Activated CD8-positive, alpha-beta memory T cell treated with anti-CD3 and anti-CD28 coated beads for 36 hours (primary cell): ENCODE data around the gene AKAP6. TPM values are rescaled to one million over a fixed set of nuclear protein-coding genes. Genes with fewer than 3 reads are reported as not detected.
"Not testable (repeated sequence)": the region's sequence is repeated elsewhere in the genome, so short reads cannot be mapped to it uniquely, and the experiment has no call there.

Source experiments
- CTCF ChIA-PET: fragments of 350-600 bp; sonication (Branson Sonifier 250); formaldehyde crosslinking; loops from one replicate; lab custom pipeline; 2021; ENCODE audit warnings: antibody characterized with exemption; lab: Charles Lee
- POLR2A ChIA-PET: fragments of 350-600 bp; sonication (Branson Sonifier 250); formaldehyde crosslinking; loops from one replicate; lab custom pipeline; 2021; ENCODE audit warnings: antibody characterized with exemption; lab: Charles Lee
- total RNA-seq, 2 experiments: library from RNA; stranded (reverse); gene quantifications; one replicate each; pipeline ENCODE4 v1.2.3, GENCODE V29; 2021

AKAP6 gene
- total RNA-seq, 2 experiments from 2014 or later, result 0.65 to 1.3 TPM

DNA sequence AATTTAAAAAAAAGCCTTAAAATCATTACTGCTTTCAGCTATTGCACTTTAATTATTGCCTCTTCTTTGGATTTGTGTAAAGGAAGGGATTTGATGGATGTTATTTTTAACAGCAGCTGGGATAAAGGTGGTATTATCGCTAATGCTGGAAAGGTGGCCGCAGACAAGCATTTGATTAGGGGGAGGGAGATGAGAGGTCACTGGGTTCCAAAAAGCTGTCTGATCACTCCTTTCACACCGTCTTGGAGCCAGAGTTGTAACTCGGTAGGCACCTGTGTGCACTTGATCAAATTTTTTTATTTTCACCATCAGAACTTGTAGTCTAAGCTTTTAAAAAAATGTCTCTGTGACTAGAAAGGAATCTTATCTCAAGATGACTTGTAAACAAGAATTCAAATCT lies 99.8 kb downstream of the AKAP6 start:
- ChIA-PET POLR2A (no interaction called here), CTCF (no interaction called here)

DNA sequence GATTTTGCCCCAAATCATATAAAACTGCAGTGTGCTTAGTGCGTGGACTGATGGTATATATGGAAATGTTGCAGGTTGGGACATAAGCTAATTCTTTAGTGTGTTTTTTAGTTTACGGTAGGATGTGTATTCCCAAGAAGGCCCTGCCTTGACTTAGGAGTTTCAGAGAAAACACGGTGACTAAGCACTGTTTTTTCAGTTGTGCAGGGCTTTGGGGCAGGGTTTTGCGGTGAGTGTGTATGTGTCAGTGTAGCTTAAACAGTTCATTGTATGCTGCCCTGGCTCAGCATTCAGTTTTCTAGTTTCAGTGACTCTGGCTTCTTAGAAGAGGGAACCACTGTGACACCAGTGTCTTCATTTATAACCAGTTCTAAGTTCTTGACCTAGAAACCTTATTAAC lies 101.2 kb downstream of the AKAP6 start:
- CTCF ChIA-PET, result no interaction called here

DNA sequence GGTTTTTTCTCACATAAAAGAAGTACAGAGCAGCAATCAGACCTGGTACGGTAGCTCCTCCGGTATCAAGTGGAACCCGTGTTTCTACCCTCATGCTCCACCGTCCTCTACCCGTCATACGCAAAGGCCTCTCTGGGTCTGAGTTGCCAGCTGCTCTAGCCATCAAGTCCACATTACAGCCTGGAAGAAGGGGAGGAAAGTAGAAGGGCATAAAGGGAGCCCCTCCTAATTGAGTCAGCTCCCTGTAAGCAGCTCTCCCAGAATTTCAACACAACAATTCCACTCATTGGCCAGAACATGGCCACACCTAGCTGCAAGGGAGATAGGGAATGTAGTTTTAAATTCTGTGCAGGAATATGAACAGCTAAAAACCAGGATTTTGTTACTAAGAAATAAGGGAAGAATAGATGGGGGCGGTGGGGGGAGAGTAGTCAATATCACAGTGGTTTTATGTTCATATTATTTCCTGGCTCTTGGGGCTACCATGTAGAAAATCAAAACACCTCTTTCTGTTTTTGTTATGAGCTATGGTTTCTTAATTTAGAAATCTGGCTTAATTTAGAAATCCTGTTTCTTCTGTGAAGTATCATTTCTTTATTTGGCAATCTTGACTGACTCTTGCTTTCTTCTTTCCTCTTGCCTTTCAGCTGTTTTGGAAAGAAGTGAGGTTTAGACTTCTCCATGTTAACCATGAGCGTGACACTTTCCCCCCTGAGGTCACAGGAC lies 103.9 kb downstream of the AKAP6 start:
- POLR2A ChIA-PET, result no interaction called here
- CTCF ChIA-PET, result no interaction called here

More for the DNA sequence above, 101.2 kb downstream of the AKAP6 start:
- POLR2A ChIA-PET, result no interaction called here

DNA sequence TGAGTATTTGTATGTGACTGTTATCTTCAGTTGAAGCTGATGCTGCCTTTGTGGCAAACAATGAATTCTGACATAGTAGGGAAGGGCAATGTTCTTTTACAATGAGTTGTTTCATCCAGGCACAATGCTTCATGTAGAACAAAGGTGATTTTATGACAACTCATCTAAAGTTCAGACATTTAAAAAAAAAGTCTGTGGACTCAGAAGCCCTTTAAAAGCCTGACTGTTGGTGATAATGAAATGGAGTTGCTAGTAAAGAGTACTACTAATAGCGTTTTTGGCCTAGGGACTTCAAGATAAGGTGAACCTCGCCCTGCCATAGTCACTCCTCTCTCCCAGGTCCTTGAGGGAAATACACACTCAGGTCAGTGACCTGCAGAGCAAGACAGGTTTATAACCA lies 105.1 kb downstream of the AKAP6 start:
- CTCF ChIA-PET, result no interaction called here
- POLR2A ChIA-PET, result no interaction called here

DNA sequence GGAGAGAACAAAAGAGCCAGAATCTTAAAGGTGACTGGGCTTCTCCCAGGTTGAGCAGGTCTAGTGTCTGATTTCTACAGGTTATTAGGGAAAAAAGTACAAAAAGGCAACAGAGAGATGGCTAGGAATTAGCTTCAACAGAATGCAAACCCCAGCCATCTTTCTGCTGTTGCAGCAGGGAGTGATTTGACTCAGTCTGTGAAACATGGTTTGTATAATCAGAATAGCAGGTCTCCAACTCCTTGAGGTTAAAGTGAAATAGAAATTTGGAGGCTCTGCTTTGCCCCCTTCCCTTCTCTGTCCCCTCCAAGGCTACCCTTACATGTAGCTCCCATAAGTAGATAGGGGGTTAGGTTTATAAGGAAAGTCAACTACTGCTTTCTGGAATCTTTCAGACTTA lies 105.8 kb downstream of the AKAP6 start:
- ChIA-PET CTCF (no interaction called here), POLR2A (no interaction called here)

DNA sequence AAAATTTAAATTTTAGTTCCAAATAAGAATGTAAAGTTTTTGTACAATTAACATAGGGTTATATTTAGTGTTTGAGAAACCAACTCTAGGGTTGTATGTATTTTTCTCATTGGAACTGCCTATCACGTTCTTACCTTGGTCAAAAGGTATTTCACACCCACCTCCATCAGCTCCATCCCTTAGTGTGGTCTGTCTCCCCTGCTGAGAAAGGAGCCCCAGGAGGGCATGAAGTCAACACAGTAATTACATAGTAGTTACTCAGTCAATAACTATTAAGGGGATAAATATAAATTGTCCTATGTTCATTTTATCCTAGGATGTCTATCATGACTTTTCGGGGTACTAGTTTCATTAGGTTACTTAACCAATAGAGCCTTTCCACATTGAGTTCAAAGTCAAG lies 106.3 kb downstream of the AKAP6 start:
- ChIA-PET POLR2A (no interaction called here), CTCF (no interaction called here)

DNA sequence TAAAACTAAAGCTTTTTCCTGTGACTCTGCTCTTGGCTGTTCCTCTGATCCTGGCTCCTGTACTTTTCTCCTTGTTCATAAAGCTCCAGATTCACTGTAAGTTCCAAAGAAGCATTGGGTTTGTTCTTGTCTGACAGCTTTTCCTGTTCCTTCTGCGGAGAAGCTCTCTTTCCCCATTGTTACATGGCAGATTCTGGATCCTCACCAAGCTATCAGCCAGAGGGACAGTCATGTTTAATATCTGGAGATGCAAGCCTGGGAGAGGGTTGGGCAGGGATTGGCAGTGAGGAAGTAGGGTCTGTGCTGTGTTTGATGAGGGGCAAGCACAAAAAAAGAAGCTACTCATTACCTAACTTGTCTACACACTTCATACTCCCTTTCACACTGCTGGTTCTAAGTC lies 107.9 kb downstream of the AKAP6 start:
- ChIA-PET CTCF (no interaction called here), POLR2A (no interaction called here)

DNA sequence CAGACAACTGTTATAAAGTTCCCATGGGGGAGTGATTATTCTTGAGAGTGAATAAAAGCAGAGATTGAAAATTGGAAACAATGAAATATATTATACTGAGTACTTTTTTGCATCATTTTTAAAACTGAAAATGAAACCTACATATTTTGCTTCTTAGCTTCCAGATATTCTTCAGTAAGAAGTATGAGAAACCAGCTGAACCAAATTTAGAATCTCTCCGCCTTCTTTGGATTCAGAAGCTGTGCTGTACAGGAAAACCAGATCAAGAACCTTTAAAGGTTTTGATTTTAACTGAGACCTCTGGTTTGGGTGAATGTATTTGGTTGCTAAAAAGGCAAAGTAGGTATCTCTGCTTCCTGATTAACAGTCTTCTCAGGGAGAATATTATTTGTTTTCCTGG lies 109.4 kb downstream of the AKAP6 start:
- ChIA-PET CTCF (no interaction called here), POLR2A (no interaction called here)

DNA sequence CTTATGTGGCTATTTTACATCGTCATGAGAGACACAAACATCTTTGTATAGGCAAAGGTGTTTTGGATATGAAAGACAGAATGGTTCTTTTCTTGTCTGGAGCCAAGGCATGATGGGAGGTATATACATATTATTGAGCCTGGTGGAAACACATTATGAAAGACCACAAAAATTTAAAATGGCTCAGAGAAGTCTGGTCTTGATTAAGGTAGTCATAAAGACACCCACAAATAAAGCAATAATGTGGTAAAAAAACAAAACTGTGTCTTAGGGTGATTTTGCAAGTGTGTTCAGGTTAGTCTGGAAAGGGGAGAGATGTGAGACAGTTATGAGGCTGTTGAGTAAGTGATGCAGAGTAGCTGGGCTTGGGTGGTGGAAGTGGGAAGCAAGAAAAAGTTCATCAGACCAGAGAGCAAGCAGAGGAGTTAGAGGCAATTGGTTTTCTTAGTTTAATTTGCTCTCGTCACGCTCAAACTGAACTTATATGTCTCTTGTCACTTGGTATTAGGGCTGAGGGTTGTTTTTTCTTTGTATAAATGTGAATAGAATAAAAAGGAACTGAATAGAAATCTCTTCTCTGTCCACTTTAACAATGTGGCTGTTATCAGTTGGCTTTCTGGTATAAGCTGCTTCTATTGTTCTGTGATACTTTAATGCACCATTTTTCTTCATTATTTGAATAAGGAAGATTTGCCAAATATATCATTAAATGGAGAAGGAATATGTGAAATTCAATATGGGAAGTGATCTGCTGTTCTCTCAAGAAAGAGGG lies 115.0 kb downstream of the AKAP6 start:
- POLR2A ChIA-PET, result no interaction called here
- CTCF ChIA-PET, result no interaction called here

DNA sequence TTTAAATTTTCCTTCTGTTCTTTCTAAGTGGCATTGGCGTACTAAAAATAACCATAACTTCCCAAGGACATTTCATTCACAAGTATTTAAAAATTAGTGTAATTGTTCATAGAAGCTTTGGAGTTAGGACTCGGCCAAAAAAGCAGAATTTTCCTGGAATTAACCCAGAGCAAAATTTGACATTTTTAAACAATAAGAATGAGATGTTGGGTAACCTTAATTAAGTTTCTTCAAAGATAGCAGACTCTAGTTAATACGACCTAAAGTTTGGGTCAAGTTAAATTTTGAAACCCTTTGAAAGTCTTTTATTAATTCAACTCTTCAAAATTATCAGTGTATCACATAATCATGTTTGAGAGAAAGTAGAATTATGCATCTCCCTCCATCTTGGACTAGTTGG lies 118.3 kb downstream of the AKAP6 start:
- ChIA-PET POLR2A (no interaction called here), CTCF (no interaction called here)

DNA sequence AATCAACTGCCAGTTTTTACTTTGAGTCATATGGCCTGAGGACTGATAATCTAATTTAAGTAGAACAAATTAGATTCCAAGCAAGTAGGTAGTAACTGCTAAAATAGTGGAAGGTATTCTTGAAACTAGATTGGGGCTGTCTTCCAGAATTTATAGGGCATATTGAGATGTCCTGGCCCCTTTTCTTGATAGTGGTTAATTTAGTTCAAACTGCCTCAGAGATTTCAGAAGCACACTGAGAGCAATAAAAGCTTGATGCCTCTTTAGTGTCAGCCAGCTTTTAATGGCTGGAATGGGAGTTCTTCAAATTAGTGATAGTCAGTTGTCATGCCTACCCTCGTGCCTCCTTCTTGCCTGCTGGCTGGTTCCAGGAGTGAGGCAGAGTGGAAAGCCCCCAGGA lies 120.5 kb downstream of the AKAP6 start:
- ChIA-PET CTCF (no interaction called here), POLR2A (no interaction called here)

DNA sequence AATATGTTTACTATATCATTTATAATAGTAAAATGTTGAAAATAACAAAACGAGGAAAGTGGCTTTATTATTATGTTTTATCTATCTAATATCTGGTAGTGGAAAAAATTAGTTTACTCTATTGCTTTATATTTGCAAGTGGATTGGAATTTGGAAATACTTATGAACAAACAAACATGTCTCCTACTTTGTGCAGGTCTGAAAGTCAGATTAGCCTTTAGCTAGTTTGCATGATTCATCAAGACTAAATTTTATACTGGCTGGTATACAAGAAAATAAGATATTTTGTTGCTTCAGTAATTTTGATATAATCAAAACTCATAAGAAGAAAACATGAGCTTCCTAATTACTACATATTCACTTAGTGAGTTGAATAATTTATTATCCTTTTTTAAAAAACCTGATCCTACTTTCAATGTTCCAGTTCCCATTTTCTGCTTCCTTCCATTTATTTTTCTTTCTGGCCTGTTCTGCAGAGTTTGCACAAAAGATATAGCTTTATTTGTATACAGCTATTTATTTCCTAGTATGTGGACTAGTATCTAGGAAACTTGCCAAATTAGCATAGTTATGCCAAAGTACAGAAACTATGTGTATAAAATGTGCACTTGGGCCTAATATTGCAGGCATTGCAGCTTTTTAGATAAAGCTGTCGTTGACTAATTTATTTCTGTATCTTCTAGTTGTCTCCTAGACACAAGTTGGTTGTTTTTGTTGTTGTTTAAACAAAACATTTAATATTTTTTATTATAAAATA lies 122.0 kb downstream of the AKAP6 start:
- POLR2A ChIA-PET, result no interaction called here

DNA sequence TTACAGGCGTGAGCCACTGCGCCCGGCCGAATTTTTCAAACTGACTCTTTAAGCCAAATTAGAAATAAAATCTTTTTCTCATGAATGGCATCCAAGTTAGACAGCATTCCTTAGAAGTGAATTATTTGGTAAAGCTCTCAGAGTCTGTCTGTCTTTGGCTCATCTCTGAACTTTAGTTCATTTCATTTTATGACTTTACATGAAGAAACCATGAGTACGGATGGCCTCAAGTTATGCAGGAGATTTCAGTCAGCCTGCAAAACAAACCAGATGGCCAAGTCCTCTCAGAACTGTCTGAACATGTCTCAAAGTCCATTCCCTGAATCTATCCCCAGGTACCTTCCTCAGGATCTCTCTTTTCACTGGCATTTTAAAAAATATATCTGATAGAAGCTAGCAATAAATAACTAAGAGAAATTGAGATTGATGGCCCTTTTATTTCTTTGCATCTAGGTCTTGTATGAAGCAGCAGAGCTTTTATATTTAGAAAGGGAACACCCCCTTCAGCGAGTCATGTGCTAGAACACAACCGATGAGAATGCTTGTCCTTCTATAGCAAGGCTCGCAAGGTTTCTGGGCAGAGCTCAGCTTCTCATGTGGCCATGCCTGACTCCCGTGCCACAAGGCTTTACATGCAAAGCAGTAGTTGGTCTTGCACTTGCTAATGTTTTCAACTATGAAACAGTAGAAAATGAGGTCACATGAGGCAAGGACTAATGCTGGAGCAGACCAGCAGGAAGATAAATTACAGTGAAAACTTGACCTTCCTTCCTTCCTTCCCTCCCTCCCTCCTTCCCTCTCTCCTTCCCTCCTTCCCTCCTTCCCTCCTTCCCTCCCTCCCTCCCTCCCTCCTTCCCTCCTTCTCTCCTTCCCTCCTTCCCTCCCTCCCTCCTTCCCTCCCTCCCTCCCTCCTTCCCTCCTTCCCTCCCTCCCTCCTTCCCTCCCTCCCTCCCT lies 125.0 kb downstream of the AKAP6 start:
- CTCF ChIA-PET, result no interaction called here

More for the DNA sequence above, 122.0 kb downstream of the AKAP6 start:
- CTCF ChIA-PET, result no interaction called here

DNA sequence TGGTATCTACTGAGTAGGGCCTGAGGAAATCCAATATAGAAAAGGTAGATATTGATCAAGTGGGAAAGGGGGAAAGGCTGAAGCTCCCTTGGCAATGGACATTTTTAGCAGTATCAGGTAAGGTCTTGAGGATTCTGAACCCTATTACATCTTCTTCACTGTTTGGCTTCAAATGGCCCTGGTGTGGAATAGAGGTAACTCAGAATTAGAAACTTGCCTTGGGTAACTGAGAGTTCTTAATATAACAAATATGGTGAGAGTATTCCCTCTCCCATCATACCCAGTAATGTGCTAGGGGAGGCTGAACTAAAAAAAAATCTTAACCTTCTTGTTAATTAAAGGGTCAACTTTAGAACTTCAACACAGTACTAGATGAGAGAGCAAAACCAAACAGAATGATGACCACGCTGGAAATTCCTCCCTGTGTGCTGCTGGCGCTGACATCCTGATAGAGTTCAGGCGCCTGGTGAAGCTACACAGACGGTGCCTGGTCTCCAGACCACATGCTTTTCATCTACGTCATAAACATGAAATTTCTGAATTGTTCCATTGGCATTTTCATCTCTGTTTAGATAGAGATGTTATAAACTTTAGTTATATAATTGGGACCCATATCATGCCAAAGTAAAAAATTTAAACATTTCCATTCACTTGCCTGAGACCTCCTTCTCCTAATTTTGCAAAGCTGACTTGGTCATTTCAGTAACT lies 128.3 kb downstream of the AKAP6 start:
- CTCF ChIA-PET, result no interaction called here
- POLR2A ChIA-PET, result no interaction called here

More for the DNA sequence above, 125.0 kb downstream of the AKAP6 start:
- POLR2A ChIA-PET, result no interaction called here

DNA sequence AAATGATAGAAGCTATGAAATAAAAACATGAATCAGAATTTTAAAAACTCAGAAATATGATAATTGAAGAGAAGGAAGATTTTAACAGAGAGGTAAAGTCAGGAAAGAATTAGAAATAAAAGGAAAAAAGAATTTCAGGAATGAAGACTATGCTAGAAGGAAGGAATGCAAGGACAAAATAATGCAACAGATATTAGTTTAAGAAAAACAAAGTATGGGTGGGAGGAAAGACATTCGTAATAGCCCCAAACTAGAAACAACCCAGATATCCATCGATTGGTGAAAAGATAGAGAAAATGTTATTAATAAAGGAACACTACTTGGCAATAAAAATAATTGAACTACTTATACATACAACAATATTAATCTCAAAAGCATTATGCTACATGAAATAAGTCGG lies 129.6 kb downstream of the AKAP6 start:
- CTCF ChIA-PET, result no interaction called here
- POLR2A ChIA-PET, result no interaction called here

DNA sequence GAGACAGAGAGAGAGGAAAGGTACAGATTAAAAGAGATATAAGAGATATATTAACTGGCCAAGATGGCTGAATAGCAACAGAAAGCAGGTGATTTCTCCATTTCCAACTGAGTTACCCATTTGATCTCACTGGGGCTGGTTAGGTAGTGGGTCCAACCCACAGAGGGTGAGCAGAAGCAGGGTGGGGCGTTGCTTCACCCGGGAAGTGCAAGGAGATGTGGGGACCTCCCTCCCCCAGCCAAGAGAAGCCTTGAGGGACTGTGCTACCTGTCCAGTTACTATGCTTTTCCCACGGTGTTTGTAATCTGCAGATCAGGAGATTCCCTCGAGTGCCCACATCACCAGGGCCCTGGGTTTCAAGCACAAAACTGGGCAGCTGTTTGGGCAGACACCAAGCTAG lies 131.2 kb downstream of the AKAP6 start:
- ChIA-PET POLR2A (no interaction called here), CTCF (no interaction called here)

DNA sequence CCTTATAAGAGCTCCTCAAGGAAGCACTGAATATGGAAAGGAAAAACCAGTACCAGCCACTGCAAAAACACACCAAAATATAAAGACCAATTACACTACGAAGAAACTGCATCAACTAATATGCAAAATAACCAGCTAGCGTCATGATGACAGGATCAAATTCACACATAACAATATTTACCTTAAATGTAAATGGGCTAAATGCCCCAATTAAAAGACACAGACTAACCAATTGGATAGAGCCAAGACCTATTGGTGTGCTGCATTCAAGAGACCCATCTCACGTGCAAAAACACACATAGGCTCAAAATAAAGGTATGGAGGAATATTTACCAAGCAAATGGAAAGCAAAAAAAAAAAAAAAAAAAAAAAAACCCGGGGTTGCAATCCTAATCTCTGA lies 133.5 kb downstream of the AKAP6 start:
- POLR2A ChIA-PET, CTCF ChIA-PET: not testable (repeated sequence)

DNA sequence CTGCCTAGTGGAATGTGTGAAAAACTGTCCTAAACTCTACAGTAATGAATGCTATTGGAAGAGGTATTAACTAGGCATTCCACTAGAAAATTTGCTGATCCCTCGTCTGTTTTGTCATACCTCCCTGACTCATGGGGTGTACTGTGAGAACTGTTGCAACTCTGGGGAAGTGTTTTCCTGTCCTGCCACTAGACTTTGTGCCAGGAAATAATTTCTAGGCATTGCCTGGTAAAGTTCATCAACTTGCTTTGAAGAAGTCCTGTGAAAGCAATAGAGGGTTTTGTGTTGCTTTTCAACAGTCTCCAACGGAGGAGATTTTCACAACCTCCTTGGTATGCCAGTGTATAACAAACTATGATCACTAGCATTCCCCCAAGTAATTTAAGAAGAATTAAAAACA lies 139.9 kb downstream of the AKAP6 start:
- CTCF ChIA-PET, result no interaction called here
- POLR2A ChIA-PET, result interaction anchor here (0.7 kb wide), 1 partner anchor 687 kb away, joined by 3 read pairs; no protein-coding TSS in a partner anchor
